GM21381 (cell line): ENCODE data around the gene SIGLEC1.

Source experiments
- ATAC-seq: cut with Tn5 transposase; IDR thresholded peaks from one replicate; pipeline ENCODE4 v1.9.1; 2021; ENCODE audit warnings: mild to moderate bottlenecking, moderate library complexity; ENCODE audit not compliant: unreplicated experiment

The SIGLEC1 gene

GRCh38 chr20:3681352-3681930, 31.0 kb downstream of the SIGLEC1 start:
- ATAC-seq = no peak

- ATAC-seq = no peak
Measured at GRCh38 chr20:3680701-3681351, 31.6 kb downstream of the SIGLEC1 start.

- no peak for ATAC-seq
Measured at GRCh38 chr20:3679749-3680700, 32.4 kb downstream of the SIGLEC1 start.

- no peak for ATAC-seq
Measured at GRCh38 chr20:3678856-3679720, 33.3 kb downstream of the SIGLEC1 start.

GRCh38 chr20:3678198-3678597, 34.2 kb downstream of the SIGLEC1 start:
- no peak for ATAC-seq

- no peak for ATAC-seq
Measured at GRCh38 chr20:3677733-3678132, 34.7 kb downstream of the SIGLEC1 start.

GRCh38 chr20:3674995-3675900, 37.2 kb downstream of the SIGLEC1 start:
- no peak for ATAC-seq

GRCh38 chr20:3674447-3674846, 38.0 kb downstream of the SIGLEC1 start:
- no peak for ATAC-seq

GRCh38 chr20:3673221-3674070, 39.0 kb downstream of the SIGLEC1 start:
- ATAC-seq = no peak

GRCh38 chr20:3672547-3673171, 39.7 kb downstream of the SIGLEC1 start:
- no peak for ATAC-seq

GRCh38 chr20:3671986-3672546, 40.3 kb downstream of the SIGLEC1 start:
- ATAC-seq = no peak

GRCh38 chr20:3670945-3671344, 41.5 kb downstream of the SIGLEC1 start:
- ATAC-seq = no peak

GRCh38 chr20:3670511-3670910, 41.9 kb downstream of the SIGLEC1 start:
- ATAC-seq = no peak

GRCh38 chr20:3669710-3670367, 42.6 kb downstream of the SIGLEC1 start:
- no peak for ATAC-seq

- ATAC-seq = no peak
Measured at GRCh38 chr20:3667434-3668037, 44.9 kb downstream of the SIGLEC1 start.

GRCh38 chr20:3663858-3664257, 48.5 kb downstream of the SIGLEC1 start:
- ATAC-seq = no peak

- ATAC-seq = no peak
Measured at GRCh38 chr20:3663031-3663701, 49.2 kb downstream of the SIGLEC1 start, which contains the start of gene GFRA4. TSS of gene GFRA4 (minus strand) at chr20:3663399. CDS start at chr20:3663399, 0 bp downstream.
